ENCODE results near the gene HTR5A. TPM values are rescaled to one million over a fixed set of nuclear protein-coding genes. Genes with fewer than 3 reads are reported as not detected.

Gene HTR5A
- total RNA-seq, 2 donors from 2014 or later = not detected

DNA sequence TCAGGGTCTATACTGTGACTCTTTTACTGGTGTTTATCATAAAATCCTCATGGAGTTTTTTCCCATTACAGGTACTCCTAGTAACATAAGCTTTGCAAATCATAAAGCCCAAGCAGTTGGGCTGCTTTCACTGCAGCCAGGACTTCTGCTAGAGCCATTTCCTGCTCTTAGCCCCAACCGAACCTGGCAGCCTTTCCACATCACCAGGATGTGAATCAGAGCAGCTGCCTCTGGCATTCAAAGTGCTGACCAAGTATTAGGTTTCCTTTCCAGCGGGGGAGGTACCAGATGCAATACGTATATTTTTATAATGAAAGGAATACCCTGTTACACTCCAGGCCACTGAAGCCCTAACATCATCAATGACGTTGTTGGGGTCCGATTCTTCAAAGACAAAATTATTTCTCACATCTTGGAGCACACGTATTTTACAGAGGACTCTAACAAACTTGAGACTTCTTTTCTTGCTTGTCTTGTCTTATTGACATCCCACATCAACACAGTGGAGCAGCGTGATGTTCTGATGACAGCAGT, 3.6 kb upstream of the HTR5A start:
- TF ChIP-seq, protein P1, sequence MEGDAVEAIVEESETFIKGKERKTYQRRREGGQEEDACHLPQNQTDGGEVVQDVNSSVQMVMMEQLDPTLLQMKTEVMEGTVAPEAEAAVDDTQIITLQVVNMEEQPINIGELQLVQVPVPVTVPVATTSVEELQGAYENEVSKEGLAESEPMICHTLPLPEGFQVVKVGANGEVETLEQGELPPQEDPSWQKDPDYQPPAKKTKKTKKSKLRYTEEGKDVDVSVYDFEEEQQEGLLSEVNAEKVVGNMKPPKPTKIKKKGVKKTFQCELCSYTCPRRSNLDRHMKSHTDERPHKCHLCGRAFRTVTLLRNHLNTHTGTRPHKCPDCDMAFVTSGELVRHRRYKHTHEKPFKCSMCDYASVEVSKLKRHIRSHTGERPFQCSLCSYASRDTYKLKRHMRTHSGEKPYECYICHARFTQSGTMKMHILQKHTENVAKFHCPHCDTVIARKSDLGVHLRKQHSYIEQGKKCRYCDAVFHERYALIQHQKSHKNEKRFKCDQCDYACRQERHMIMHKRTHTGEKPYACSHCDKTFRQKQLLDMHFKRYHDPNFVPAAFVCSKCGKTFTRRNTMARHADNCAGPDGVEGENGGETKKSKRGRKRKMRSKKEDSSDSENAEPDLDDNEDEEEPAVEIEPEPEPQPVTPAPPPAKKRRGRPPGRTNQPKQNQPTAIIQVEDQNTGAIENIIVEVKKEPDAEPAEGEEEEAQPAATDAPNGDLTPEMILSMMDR (IDR thresholded peaks at IDR 0.05) = no peak
- H3K4me1 ChIP-seq = no peaks in the 10 kb centered on the region
- no peak for DNase-seq

GRCh38 chr7:155071121-155071651, 1.1 kb downstream of the HTR5A start:
- Histone ChIP-seq H3K36me3 (no peaks in the 10 kb centered on the region), H3K9me3 (no peaks in the 10 kb centered on the region), H3K4me3 (no peak overlapping the region), H3K9ac (ENCODE audit: low read depth in 2 of 2, low read length in 2 of 2) (no peak overlapping the region), H3K27me3 (peaks cover 3% of the 10 kb centered on the region), H3K4me1 (no peaks in the 10 kb centered on the region), H3K27ac (no peak overlapping the region)
- no peak for DNase-seq
- TF ChIP-seq, protein P1 (IDR thresholded peaks at IDR 0.05) = no peak
- intact Hi-C loops (cut with DNase I) = no loop called here

More for the DNA sequence above, 3.6 kb upstream of the HTR5A start:
- Histone ChIP-seq H3K4me3 (no peak overlapping the region), H3K27ac (no peak overlapping the region), H3K9ac (ENCODE audit: low read depth in 2 of 2, low read length in 2 of 2) (no peak overlapping the region), H3K9me3 (no peaks in the 10 kb centered on the region), H3K27me3 (no peaks in the 10 kb centered on the region), H3K36me3 (no peaks in the 10 kb centered on the region)
- intact Hi-C loops (cut with DNase I) = no loop called here

GRCh38 chr7:155071916-155072571, 1.9 kb downstream of the HTR5A start:
- TF ChIP-seq, protein P1 (IDR thresholded peaks at IDR 0.05) = no peak
- DNase-seq = no peak
- Histone ChIP-seq H3K9me3 (no peaks in the 10 kb centered on the region), H3K9ac (ENCODE audit: low read depth in 2 of 2, low read length in 2 of 2) (no peak overlapping the region), H3K27me3 (peaks cover 3% of the 10 kb centered on the region), H3K36me3 (no peaks in the 10 kb centered on the region), H3K4me3 (no peak overlapping the region), H3K27ac (no peak overlapping the region), H3K4me1 (no peaks in the 10 kb centered on the region)
- intact Hi-C loops (cut with DNase I) = no loop called here

- Histone ChIP-seq H3K27ac (no peak overlapping the region), H3K36me3 (no peaks in the 10 kb centered on the region), H3K9ac (ENCODE audit: low read depth in 2 of 2, low read length in 2 of 2) (no peak overlapping the region), H3K9me3 (no peaks in the 10 kb centered on the region), H3K4me1 (no peaks in the 10 kb centered on the region), H3K27me3 (peaks cover 3% of the 10 kb centered on the region), H3K4me3 (no peak overlapping the region)
- DNase-seq = no peak
- intact Hi-C loops (cut with DNase I) = no loop called here
- TF ChIP-seq, protein P1 (IDR thresholded peaks at IDR 0.05) = no peak
Measured at GRCh38 chr7:155073922-155074321, 3.8 kb downstream of the HTR5A start.

DNA sequence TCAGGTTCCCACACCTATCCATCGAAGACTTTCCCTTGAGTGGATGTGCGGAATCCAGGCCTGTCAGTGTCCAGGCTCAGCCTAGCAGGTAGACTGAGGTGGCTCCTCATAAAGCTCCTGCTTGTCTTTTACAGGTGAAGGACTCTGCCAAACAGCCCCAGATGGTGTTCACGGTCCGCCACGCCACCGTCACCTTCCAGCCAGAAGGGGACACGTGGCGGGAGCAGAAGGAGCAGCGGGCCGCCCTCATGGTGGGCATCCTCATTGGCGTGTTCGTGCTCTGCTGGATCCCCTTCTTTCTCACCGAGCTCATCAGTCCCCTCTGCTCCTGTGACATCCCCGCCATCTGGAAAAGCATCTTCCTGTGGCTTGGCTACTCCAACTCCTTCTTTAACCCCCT, 13.9 kb downstream of the HTR5A start:
- Histone ChIP-seq H3K9me3 (no peaks in the 10 kb centered on the region), H3K4me3 (no peak overlapping the region), H3K27me3 (no peaks in the 10 kb centered on the region), H3K4me1 (no peaks in the 10 kb centered on the region), H3K27ac (no peak overlapping the region), H3K9ac (ENCODE audit: low read depth in 2 of 2, low read length in 2 of 2) (no peak overlapping the region), H3K36me3 (no peaks in the 10 kb centered on the region)
- DNase-seq = no peak
- intact Hi-C loops (cut with DNase I) = no loop called here
- TF ChIP-seq, protein P1 (IDR thresholded peaks at IDR 0.05) = no peak

Measured in colonic mucosa (tissue), 4 donors.